Measurements from ENCODE around the gene KRTAP4-16. TPM values are rescaled to one million over a fixed set of nuclear protein-coding genes. Genes with fewer than 3 reads are reported as not detected.

The KRTAP4-16 gene
- not detected in 2 replicates for total RNA-seq
- not detected in 2 replicates for polyA plus RNA-seq
- not detected in 2 replicates for polyA plus RNA-seq (2011; cell fraction: cytosol; rRNA removed)
- polyA plus RNA-seq (2011; cell fraction: nucleus; rRNA removed): not detected in 2 replicates
- polyA plus RNA-seq (2012): not detected in 2 replicates
- polyA minus RNA-seq: not detected in 2 replicates
- polyA minus RNA-seq (2011; cell fraction: cytosol; rRNA and poly(A)+ RNA removed): not detected
- polyA minus RNA-seq (2011; cell fraction: nucleus; rRNA and poly(A)+ RNA removed): not detected in 2 replicates
- not detected for Bru-seq, nascent RNA
- BruChase-seq, experiment 1, labeled RNA remaining after a 6-hour chase: not detected
- not detected for BruChase-seq, experiment 2, labeled RNA remaining after a 2-hour chase
- long read RNA-seq: 0 reads

DNA sequence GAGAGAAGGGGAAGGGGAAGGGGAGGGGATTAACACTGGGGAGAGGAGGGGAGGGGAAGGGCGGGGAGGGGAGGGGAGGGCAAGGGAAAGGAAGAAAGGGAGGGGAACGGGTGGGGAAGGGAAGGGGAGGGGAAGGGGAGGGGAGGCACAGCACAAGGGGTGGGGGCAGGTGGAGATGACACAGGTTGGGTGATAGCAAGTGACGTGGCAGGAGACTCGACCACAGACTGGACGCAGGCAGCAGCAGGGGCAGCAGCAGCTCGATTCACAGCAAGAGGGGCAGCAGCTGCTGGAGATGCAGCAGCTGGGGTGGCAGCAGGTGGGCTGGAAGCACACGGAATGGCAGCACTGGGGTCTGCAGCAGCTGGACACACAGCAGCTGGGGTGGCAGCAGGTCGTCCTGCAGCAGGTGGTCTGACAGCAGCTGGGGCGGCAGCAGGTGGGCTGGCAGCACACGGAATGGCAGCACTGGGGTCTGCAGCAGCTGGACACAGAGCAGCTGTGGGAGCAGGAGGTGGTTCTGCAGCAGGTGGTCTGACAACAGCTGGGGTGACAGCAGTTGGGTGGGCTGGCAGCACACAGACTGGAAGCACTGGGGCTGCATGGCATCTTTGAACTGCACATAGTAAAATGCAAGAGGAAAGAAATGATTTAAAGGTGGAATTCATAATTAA, at the start of gene KRTAP4-16:
TSS of gene KRTAP4-16 (minus strand) at position 624 of the 674 bp plus-strand sequence. CDS start at position 624, 0 bp downstream.
- CTCF ChIA-PET: no interaction called here
- FAIRE-seq (no peak), DNase-seq (ENCODE audit: low read depth, low spot score) (no peak)
- Histone ChIP-seq H3K9me1 (replicated peaks; ENCODE audit: control insufficient read depth, extremely low read depth, insufficient read depth, low read length) (no peaks in the 10 kb centered on the region), H3K9ac (replicated peaks; ENCODE audit: extremely low read depth, insufficient read depth, low read length) (no peak within 1 kb of the TSS), H3K9me3 (replicated peaks; ENCODE audit: control insufficient read depth, insufficient read depth, low read length) (no peaks in the 10 kb centered on the region), H3K27me3 (ENCODE audit: control insufficient read depth in 2 of 2, insufficient read depth in 2 of 2, low read length in 2 of 2) (no peaks in the 10 kb centered on the region), H3K4me2 (ENCODE audit: insufficient read depth, low read length) (no peak within 1 kb of the TSS), H3K36me3 (ENCODE audit: control insufficient read depth in 2 of 2, extremely low read depth in 1 of 2, insufficient read depth in 2 of 2, low read length in 2 of 2) (no peaks in the 10 kb centered on the region), H3K4me1 (ENCODE audit: control insufficient read depth, extremely low read depth, insufficient read depth, low read length) (peaks cover 2% of the 10 kb centered on the region), H2AFZ (ENCODE audit: low read depth, low read length) (no peak within 1 kb of the TSS), H3K27ac (ENCODE audit: insufficient read depth, low read depth, low read length) (no peak within 1 kb of the TSS), H3K79me2 (ENCODE audit: control insufficient read depth, insufficient read depth, low read length) (no peaks in the 10 kb centered on the region), H3K4me3 (replicated peaks in 1 of 3; ENCODE audit: insufficient read depth in 1 of 3, low read depth in 1 of 3, low read length in 3 of 3) (no peak within 1 kb of the TSS), H4K20me1 (replicated peaks; ENCODE audit: control insufficient read depth, extremely low read depth, insufficient read depth, low read length) (no peaks in the 10 kb centered on the region)
- TF ChIP-seq MYC (IDR thresholded peaks at IDR 0.05; ENCODE audit: low read depth, low read length) (no peak), POLR2A (IDR thresholded peaks at IDR 0.05; ENCODE audit: low read depth, low read length) (no peak), FOS (IDR thresholded peaks at IDR 0.05; ENCODE audit: borderline replicate concordance, insufficient read depth, low read length) (no peak), JUN (IDR thresholded peaks at IDR 0.05; ENCODE audit: borderline replicate concordance, insufficient read depth, insufficient read length, low read depth) (no peak), POLR2AphosphoS5 (IDR thresholded peaks at IDR 0.05; ENCODE audit: insufficient read depth, low read depth, low read length) (no peak), EZH2 (IDR thresholded peaks at IDR 0.05; ENCODE audit: borderline replicate concordance, low read depth, low read length, severe bottlenecking) (no peak), GATA2 (IDR thresholded peaks at IDR 0.05; ENCODE audit: insufficient read depth, insufficient read length, low read depth, low read length) (no peak)
- TF ChIP-seq, protein P1, sequence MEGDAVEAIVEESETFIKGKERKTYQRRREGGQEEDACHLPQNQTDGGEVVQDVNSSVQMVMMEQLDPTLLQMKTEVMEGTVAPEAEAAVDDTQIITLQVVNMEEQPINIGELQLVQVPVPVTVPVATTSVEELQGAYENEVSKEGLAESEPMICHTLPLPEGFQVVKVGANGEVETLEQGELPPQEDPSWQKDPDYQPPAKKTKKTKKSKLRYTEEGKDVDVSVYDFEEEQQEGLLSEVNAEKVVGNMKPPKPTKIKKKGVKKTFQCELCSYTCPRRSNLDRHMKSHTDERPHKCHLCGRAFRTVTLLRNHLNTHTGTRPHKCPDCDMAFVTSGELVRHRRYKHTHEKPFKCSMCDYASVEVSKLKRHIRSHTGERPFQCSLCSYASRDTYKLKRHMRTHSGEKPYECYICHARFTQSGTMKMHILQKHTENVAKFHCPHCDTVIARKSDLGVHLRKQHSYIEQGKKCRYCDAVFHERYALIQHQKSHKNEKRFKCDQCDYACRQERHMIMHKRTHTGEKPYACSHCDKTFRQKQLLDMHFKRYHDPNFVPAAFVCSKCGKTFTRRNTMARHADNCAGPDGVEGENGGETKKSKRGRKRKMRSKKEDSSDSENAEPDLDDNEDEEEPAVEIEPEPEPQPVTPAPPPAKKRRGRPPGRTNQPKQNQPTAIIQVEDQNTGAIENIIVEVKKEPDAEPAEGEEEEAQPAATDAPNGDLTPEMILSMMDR (IDR thresholded peaks at IDR 0.05; ENCODE audit: extremely low read depth in 1 of 2, insufficient read depth in 1 of 2, low read depth in 1 of 2, low read length in 2 of 2): no peak
- TF ChIP-seq, protein P2, sequence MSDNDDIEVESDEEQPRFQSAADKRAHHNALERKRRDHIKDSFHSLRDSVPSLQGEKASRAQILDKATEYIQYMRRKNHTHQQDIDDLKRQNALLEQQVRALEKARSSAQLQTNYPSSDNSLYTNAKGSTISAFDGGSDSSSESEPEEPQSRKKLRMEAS (IDR thresholded peaks at IDR 0.05; ENCODE audit: insufficient read depth, insufficient read length): no peak
- POLR2A ChIA-PET: no interaction called here
- intact Hi-C loops (cut with micrococcal nuclease): no loop called here
- dilution Hi-C loops (cut with MboI; ENCODE audit: extremely low pct_ligation_motif_present, low sequenced_read_pairs): no loop called here
- no TSS peak for BruUV-seq (replicated peaks)
